ENCODE measurements around the gene ACIN1. TPM values are rescaled to one million over a fixed set of nuclear protein-coding genes. Genes with fewer than 3 reads are reported as not detected.

The ACIN1 gene
- total RNA-seq, 1 experiment from 2014 or later: 333 TPM

DNA sequence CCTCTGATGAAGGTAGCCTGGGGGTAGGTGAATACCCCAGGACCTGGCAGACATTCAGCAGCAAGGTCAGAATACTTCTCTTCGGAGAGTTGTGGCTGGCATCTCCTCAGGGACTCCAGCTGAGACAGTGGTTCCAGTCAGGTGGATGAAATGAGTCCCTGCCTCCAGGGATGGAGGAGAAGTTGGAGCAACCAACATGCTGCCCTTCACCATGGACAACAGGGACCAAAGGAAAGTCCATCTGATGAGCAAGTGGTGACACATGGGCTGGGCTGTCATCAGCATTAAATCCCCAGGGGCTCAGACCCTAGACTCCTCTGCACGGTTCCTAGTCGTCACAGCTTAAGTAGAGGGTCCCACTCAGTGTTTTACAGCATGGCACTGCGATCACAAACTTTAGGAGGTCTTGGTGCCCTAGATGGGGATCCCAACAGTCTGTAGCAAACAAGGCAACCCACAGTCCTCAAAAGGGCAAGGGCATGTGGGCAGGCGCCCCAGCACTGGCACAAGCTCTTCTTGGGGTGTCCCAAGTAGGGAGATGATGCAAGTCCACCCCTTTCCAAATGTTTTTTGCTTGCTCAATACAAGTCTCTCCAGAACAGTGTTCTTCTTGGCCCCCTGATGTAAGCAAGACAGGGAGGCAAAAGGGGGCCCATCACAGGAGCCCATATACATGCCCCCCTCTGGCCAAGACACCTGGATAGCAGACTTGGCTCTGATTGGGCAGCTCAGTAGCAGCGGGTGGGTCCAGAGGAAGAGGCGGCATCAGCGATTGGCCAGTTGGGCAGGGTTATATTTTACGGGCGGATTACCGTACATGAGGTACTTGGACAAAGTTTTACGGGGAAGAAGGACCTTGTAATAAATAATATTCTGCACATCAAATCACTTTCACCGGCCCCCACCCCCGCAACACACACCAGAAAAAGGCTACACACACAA is 26.8 kb downstream of the ACIN1 start:
- no peak overlapping the region for H3K14ac ChIP-seq (ENCODE audit: insufficient read depth, low read length)
- 0 out of 2 replicates have a peak, but pooled peaks cover 3% of the 10 kb centered on the region for H3K4me1 ChIP-seq (ENCODE audit: insufficient read depth, low read length)
- no peak overlapping the region for H3K4me2 ChIP-seq (ENCODE audit: insufficient read depth, insufficient read length, low read length)
- Mint-ChIP-seq H3K36me3 (ENCODE audit: insufficient read depth in 1 of 3, low read depth in 3 of 3) (peaks cover 49 to 84% (median 72%) of the 10 kb centered on the region in 3 experiments), H3K27me3 (ENCODE audit: low read depth) (no peaks in the 10 kb centered on the region; the same call in 1 of the 2 replicates), H3K27ac (peak overlapping the region; percentile 92 to 95 (median 93); a peak in 5 of 7 replicates), H3K4me3 (peak overlapping the region in 1 of 2 experiments; percentile 68; a peak in 3 of 5 replicates), H3K9me3 (no peaks in the 10 kb centered on the region), H3K4me1 (peaks cover 35 to 52% of the 10 kb centered on the region in 2 experiments)
- H4K5ac ChIP-seq (ENCODE audit: insufficient read length, low read depth, low read length): no peak overlapping the region
- H2BK12ac ChIP-seq (ENCODE audit: insufficient read length, low read depth, low read length): no peak overlapping the region
- no peak overlapping the region for H3K23ac ChIP-seq (ENCODE audit: insufficient read length, low read depth, low read length)
- peaks cover 3% of the 10 kb centered on the region for H4K20me1 ChIP-seq (ENCODE audit: control insufficient read depth, insufficient read depth, insufficient read length)
- H3K9ac ChIP-seq (ENCODE audit: extremely low read depth, insufficient read length, low read length): no peak overlapping the region
- TF ChIP-seq, protein P1, sequence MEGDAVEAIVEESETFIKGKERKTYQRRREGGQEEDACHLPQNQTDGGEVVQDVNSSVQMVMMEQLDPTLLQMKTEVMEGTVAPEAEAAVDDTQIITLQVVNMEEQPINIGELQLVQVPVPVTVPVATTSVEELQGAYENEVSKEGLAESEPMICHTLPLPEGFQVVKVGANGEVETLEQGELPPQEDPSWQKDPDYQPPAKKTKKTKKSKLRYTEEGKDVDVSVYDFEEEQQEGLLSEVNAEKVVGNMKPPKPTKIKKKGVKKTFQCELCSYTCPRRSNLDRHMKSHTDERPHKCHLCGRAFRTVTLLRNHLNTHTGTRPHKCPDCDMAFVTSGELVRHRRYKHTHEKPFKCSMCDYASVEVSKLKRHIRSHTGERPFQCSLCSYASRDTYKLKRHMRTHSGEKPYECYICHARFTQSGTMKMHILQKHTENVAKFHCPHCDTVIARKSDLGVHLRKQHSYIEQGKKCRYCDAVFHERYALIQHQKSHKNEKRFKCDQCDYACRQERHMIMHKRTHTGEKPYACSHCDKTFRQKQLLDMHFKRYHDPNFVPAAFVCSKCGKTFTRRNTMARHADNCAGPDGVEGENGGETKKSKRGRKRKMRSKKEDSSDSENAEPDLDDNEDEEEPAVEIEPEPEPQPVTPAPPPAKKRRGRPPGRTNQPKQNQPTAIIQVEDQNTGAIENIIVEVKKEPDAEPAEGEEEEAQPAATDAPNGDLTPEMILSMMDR (conservative IDR thresholded peaks at IDR 0.05): no peak
- H2BK15ac ChIP-seq (ENCODE audit: low read depth, low read length): no peak overlapping the region
- H2AFZ ChIP-seq (ENCODE audit: low read length): no peak overlapping the region
- H2BK20ac ChIP-seq (ENCODE audit: low read depth, low read length, poor library complexity, severe bottlenecking): no peak overlapping the region
- no peak overlapping the region for H3K4ac ChIP-seq (ENCODE audit: low read depth, low read length)
- H3K27me3 ChIP-seq (ENCODE audit: insufficient read depth, low read length): no peaks in the 10 kb centered on the region
- no peak overlapping the region for H4K8ac ChIP-seq (replicated peaks; ENCODE audit: insufficient read length, low read depth, low read length)
- H3K27ac ChIP-seq (ENCODE audit: insufficient read length, low read depth, low read length): no peak overlapping the region
- WGBS (ENCODE audit: extremely low coverage, insufficient read length, low lambda C conversion rate): no CpG with 5 or more reads among the region's 14 CpGs
- no peak overlapping the region for H4K91ac ChIP-seq (ENCODE audit: insufficient read length, low read depth, low read length)
- no peak overlapping the region for H2BK120ac ChIP-seq (ENCODE audit: low read depth, low read length, poor library complexity, severe bottlenecking)
- H2BK5ac ChIP-seq (ENCODE audit: insufficient read length, low read length): no peak overlapping the region
- H3K56ac ChIP-seq (ENCODE audit: insufficient read length, low read depth, low read length): no peak overlapping the region
- H3K23me2 ChIP-seq (ENCODE audit: insufficient read length, low read depth, low read length, poor library complexity, severe bottlenecking): peaks cover 12% of the 10 kb centered on the region
- H2AK5ac ChIP-seq (ENCODE audit: insufficient read length, low read length): no peak overlapping the region
- no peak overlapping the region for H3K18ac ChIP-seq (ENCODE audit: insufficient read length, low read depth, low read length)
- no peaks in the 10 kb centered on the region for H3K9me3 ChIP-seq (ENCODE audit: control insufficient read depth, low read depth, low read length)
- H3T11ph ChIP-seq (ENCODE audit: low read length): no peak overlapping the region
- no peak for DNase-seq
- H3K79me2 ChIP-seq (ENCODE audit: insufficient read depth, low read length): peaks cover 5% of the 10 kb centered on the region; the same call in 1 of the 2 replicates
- H3K79me1 ChIP-seq (ENCODE audit: insufficient read depth, low read depth, low read length, poor library complexity, severe bottlenecking): peaks cover 17% of the 10 kb centered on the region
